Panc1 (cell line): Measurements from ENCODE around the gene SIGLEC9. TPM values are rescaled to one million over a fixed set of nuclear protein-coding genes. Genes with fewer than 3 reads are reported as not detected.

ENCODE experiments used
- ATAC-seq: fragments of 200-7000 bp; cut with Tn5 transposase; 2 replicates; pipeline ENCODE4 v1.9.1; 2020; ENCODE audit warnings: mild to moderate bottlenecking, moderate library complexity
- BruUV-seq: library from RNA; stranded (reverse); fragments of 400-500 nt; replicated peaks from 2 replicates; lab custom pipeline; 2021; lab: Mats Ljungman, UMichigan
- CTCF ChIA-PET: fragments of 300-600 bp; sonication (Branson Sonifier 250); formaldehyde crosslinking; loops from one replicate; lab custom pipeline; 2022; ENCODE audit warnings: antibody characterized with exemption; lab: Charles Lee
- POLR2A ChIA-PET: fragments of 300-600 bp; sonication (Branson Sonifier 250); formaldehyde crosslinking; loops from one replicate; lab custom pipeline; 2022; ENCODE audit warnings: antibody characterized with exemption; lab: Charles Lee
- DNase-seq: peaks from one replicate; pipeline ENCODE4 v3.0.0-alpha.2; 2010; ENCODE audit warnings: low read depth, low spot score
- H3K27ac ChIP-seq: 2 replicates; pipeline ENCODE4 v1.5.1; 2011; ENCODE audit warnings: mild to moderate bottlenecking, low read length, inconsistent platforms
- H3K27me3 ChIP-seq: fragments of 200-500 bp; sonication (Bioruptor generic); 2 replicates; pipeline ENCODE4 v1.6.0; 2014; ENCODE audit warnings: low read length, inconsistent platforms; ENCODE audit not compliant: control insufficient read depth, insufficient read depth
- H3K36me3 ChIP-seq: fragments of 200-500 bp; sonication (Bioruptor generic); 2 replicates; pipeline ENCODE4 v1.5.1; 2014; ENCODE audit warnings: inconsistent platforms, mild to moderate bottlenecking, low read length, moderate library complexity; ENCODE audit not compliant: control insufficient read depth, insufficient read depth
- H3K4me1 ChIP-seq: 2 replicates; pipeline ENCODE4 v1.5.1; 2011; ENCODE audit warnings: inconsistent platforms, mild to moderate bottlenecking, low read length, moderate library complexity; ENCODE audit not compliant: control insufficient read depth, insufficient read depth
- H3K4me3 ChIP-seq, 2 experiments: 2 replicates each; pipeline ENCODE4 v1.5.1; 2011 to 2012; ENCODE audit warnings: low read depth in 2 of 2, low read length in 2 of 2, mild to moderate bottlenecking in 2 of 2, inconsistent platforms in 1 of 2, moderate library complexity in 1 of 2
- H3K9me3 ChIP-seq: fragments of 200-500 bp; sonication (Bioruptor generic); 2 replicates; pipeline ENCODE4 v1.5.1; 2014; ENCODE audit warnings: low read depth, mild to moderate bottlenecking, inconsistent platforms, low read length, moderate library complexity; ENCODE audit not compliant: control insufficient read depth, insufficient read depth
- CTCF ChIP-seq: fragments of 450-650 bp; IDR thresholded peaks from 2 replicates; pipeline ENCODE4 v1.5.1; 2017; ENCODE audit warnings: mild to moderate bottlenecking
- POLR2AphosphoS5 ChIP-seq: IDR thresholded peaks from 2 replicates; pipeline ENCODE4 v1.6.1; 2012; ENCODE audit warnings: mild to moderate bottlenecking, low read depth, low read length, moderate library complexity
- REST ChIP-seq, 2 experiments: IDR thresholded peaks; 2 replicates each; pipeline ENCODE4 v1.6.1; 2011 to 2012; ENCODE audit warnings: low read depth in 2 of 2, control low read depth in 1 of 2, low read length in 1 of 2, mild to moderate bottlenecking in 1 of 2, moderate library complexity in 1 of 2; ENCODE audit not compliant: insufficient read depth in 1 of 2
- SIN3A ChIP-seq: IDR thresholded peaks from 2 replicates; pipeline ENCODE4 v1.6.1; 2012; ENCODE audit warnings: low read depth, mild to moderate bottlenecking, low read length, moderate library complexity, borderline replicate concordance; ENCODE audit not compliant: insufficient read depth
- TCF7L2 ChIP-seq: IDR thresholded peaks from 2 replicates; pipeline ENCODE4 v1.6.1; 2011; ENCODE audit warnings: mild to moderate bottlenecking, low read depth, low read length, inconsistent platforms
- in situ Hi-C: cut with HindIII; loops from 2 replicates; pipeline ENCODE4 v1.10.0; 2016; ENCODE audit warnings: low sequenced_read_pairs, low pct_unique_long_range_greater_than_20kb
- intact Hi-C: fragments of 100-400 bp; cut with micrococcal nuclease; formaldehyde crosslinking; loops from one replicate; pipeline ENCODE4 v1.10.0; 2022; ENCODE audit not compliant: unreplicated experiment
- total RNA-seq: library from RNA; stranded (reverse); gene quantifications from one replicate; pipeline ENCODE4 v1.2.1, GENCODE V29; 2021; ENCODE audit not compliant: unreplicated experiment

SIGLEC9 gene
- total RNA-seq, 1 experiment from 2014 or later: not detected

GRCh38 chr19:51121257-51121656 is 3.4 kb upstream of the SIGLEC9 start:
- intact Hi-C loops: no loop called here
- Histone ChIP-seq H3K9me3 (no peaks in the 10 kb centered on the region), H3K27me3 (peaks cover 10% of the 10 kb centered on the region), H3K4me1 (no peaks in the 10 kb centered on the region), H3K27ac (no peak overlapping the region), H3K4me3 (no peak overlapping the region), H3K36me3 (no peaks in the 10 kb centered on the region)
- TF ChIP-seq REST (IDR thresholded peaks at IDR 0.05; ENCODE audit: insufficient read depth in 1 of 2, low read depth in 2 of 2, low read length in 1 of 2) (no peak), POLR2AphosphoS5 (no peak), SIN3A (no peak), CTCF (no peak), TCF7L2 (no peak)
- ChIA-PET POLR2A (no interaction called here), CTCF (interaction anchor here (0.7 kb wide), 1 partner anchor 540 kb away, joined by 14 read pairs; no protein-coding TSS in a partner anchor)
- in situ Hi-C loops: no loop called here
- BruUV-seq: no TSS peak
- ATAC-seq: no peak
- no peak for DNase-seq

- peaks cover under 1% of the 10 kb centered on the region; the same call in 1 of the 2 replicates for H3K27me3 ChIP-seq
- ATAC-seq (no peak), DNase-seq (no peak)
- ChIA-PET POLR2A (no interaction called here), CTCF (interaction anchor here (0.7 kb wide), 1 partner anchor 539 kb away, joined by 14 read pairs; no protein-coding TSS in a partner anchor)
- in situ Hi-C loops: no loop called here
- no TSS peak for BruUV-seq
- no peak overlapping the region for H3K27ac ChIP-seq
- intact Hi-C loops: no loop called here
- TF ChIP-seq REST (IDR thresholded peaks at IDR 0.05; ENCODE audit: insufficient read depth in 1 of 2, low read depth in 2 of 2, low read length in 1 of 2): no peak
- no peak for TF ChIP-seq SIN3A
- no peak for TF ChIP-seq CTCF
- TF ChIP-seq TCF7L2: no peak
- no peak for TF ChIP-seq POLR2AphosphoS5
- no peak overlapping the region for H3K4me3 ChIP-seq
- H3K9me3 ChIP-seq: no peaks in the 10 kb centered on the region
- no peaks in the 10 kb centered on the region for H3K36me3 ChIP-seq
- no peaks in the 10 kb centered on the region for H3K4me1 ChIP-seq
Observed at GRCh38 chr19:51122112-51122981, 2.4 kb upstream of the SIGLEC9 start.
